CD4-positive, alpha-beta T cell treated with Interleukin-6 for 4 hours (primary cell): ENCODE measurements around the gene CCDC146.
"Not testable (repeated sequence)": the region's sequence is repeated elsewhere in the genome, so short reads cannot be mapped to it uniquely, and the experiment has no call there.

Source experiments
- DNase-seq: peaks from one replicate; pipeline ENCODE4 v3.0.0-alpha.2; 2020; ENCODE audit warnings: mixed read lengths

CCDC146 gene

GRCh38 chr7:77202481-77202976 lies 80.1 kb downstream of the CCDC146 start:
- DNase-seq: no peak

- no peak for DNase-seq
These were observed 83.3 kb downstream of the CCDC146 start for GRCh38 chr7:77205706-77206105.

- DNase-seq: no peak
These were observed 86.0 kb downstream of the CCDC146 start for GRCh38 chr7:77208416-77208815.

- DNase-seq: no peak
These were observed 87.2 kb downstream of the CCDC146 start for GRCh38 chr7:77209479-77210139.

- DNase-seq: no peak
These were observed 93.9 kb downstream of the CCDC146 start for GRCh38 chr7:77216181-77216845.

- DNase-seq: no peak
These were observed 95.2 kb downstream of the CCDC146 start for GRCh38 chr7:77217474-77218185.

- DNase-seq: not testable (repeated sequence)
These were observed 97.4 kb downstream of the CCDC146 start for GRCh38 chr7:77219701-77220331.

GRCh38 chr7:77222065-77222464 lies 99.7 kb downstream of the CCDC146 start:
- no peak for DNase-seq

- DNase-seq: peak; percentile 8
These were observed 100.4 kb downstream of the CCDC146 start for GRCh38 chr7:77222819-77223218.

- no peak for DNase-seq
These were observed 100.8 kb downstream of the CCDC146 start for GRCh38 chr7:77223261-77223660.

GRCh38 chr7:77226357-77226839 lies 104.0 kb downstream of the CCDC146 start:
- DNase-seq: no peak

- DNase-seq: not testable (repeated sequence)
These were observed 106.4 kb downstream of the CCDC146 start for GRCh38 chr7:77228795-77229194.

GRCh38 chr7:77232467-77232866 lies 110.1 kb downstream of the CCDC146 start:
- no peak for DNase-seq

GRCh38 chr7:77235276-77235675 lies 112.9 kb downstream of the CCDC146 start:
- DNase-seq: no peak

- DNase-seq: no peak
These were observed 116.3 kb downstream of the CCDC146 start for GRCh38 chr7:77238703-77239136.

- DNase-seq: no peak
These were observed 117.1 kb downstream of the CCDC146 start for GRCh38 chr7:77239471-77239870.

GRCh38 chr7:77242068-77242467 lies 119.7 kb downstream of the CCDC146 start:
- DNase-seq: no peak

- no peak for DNase-seq
These were observed 120.1 kb downstream of the CCDC146 start for GRCh38 chr7:77242554-77242953.

GRCh38 chr7:77244222-77244934 lies 122.0 kb downstream of the CCDC146 start:
- DNase-seq: no peak

GRCh38 chr7:77245015-77245755 lies 122.8 kb downstream of the CCDC146 start:
- no peak for DNase-seq

- no peak for DNase-seq
These were observed 123.7 kb downstream of the CCDC146 start for GRCh38 chr7:77246026-77246640.
